Left colon (tissue), 2 donors: ENCODE data around the gene ILDR1. TPM values are rescaled to one million over a fixed set of nuclear protein-coding genes. Genes with fewer than 3 reads are reported as not detected.
"Not testable (repeated sequence)": the region's sequence is repeated elsewhere in the genome, so short reads cannot be mapped to it uniquely, and the experiment has no call there.

Experiments used
- ATAC-seq: fragments of 200-7000 bp; cut with Tn5 transposase; one replicate; pipeline ENCODE4 v1.9.1; 2020; ENCODE audit warnings: mild to moderate bottlenecking, moderate library complexity
- DNase-seq, 2 donors: peaks; one replicate each; pipeline ENCODE4 v3.0.0-alpha.2; 2020
- intact Hi-C, 2 donors: fragments of 100-400 bp; cut with DNase I in 1 of 2; cut with micrococcal nuclease in 1 of 2; formaldehyde crosslinking; loops; one replicate each; pipeline versions ENCODE4 v1.11.2 to v1.14.0; 2022; cut with DNase I, micrococcal nuclease
- total RNA-seq, 2 donors: library from RNA; stranded (reverse); fragmentation: NEBNext Ultra II Directional; extraction: Animal tissue kit (Norgen Biotek cat#: 25700); gene quantifications; one replicate each; pipeline ENCODE4 v1.2.1, GENCODE V29; 2021
- donor health status: DM: no; HTN: no; CAD: no.
- donor health status: DM: yes; HTN: yes; CAD: no.

The ILDR1 gene
- total RNA-seq, 2 donors from 2014 or later: 27.6 to 27.7 TPM

GRCh38 chr3:121970047-121970446 is 52.0 kb downstream of the ILDR1 start:
- ATAC-seq (no peak), DNase-seq (no peak)
- intact Hi-C loops: no loop called here

GRCh38 chr3:121969631-121970030 is 52.4 kb downstream of the ILDR1 start:
- DNase-seq (no peak), ATAC-seq (no peak)
- intact Hi-C loops: no loop called here

- intact Hi-C loops: no loop called here
- DNase-seq: no peak
- no peak for ATAC-seq
Measured at GRCh38 chr3:121963608-121964007, 58.4 kb downstream of the ILDR1 start.

- DNase-seq (no peak), ATAC-seq (no peak)
- intact Hi-C loops: no loop called here
Measured at GRCh38 chr3:121962443-121962842, 59.6 kb downstream of the ILDR1 start.

GRCh38 chr3:121961283-121961682 is 60.8 kb downstream of the ILDR1 start:
- ATAC-seq (no peak), DNase-seq (no peak)
- intact Hi-C loops: no loop called here

- ATAC-seq: no peak
- DNase-seq: no peak
- intact Hi-C loops: no loop called here
Measured at GRCh38 chr3:121958801-121959200, 63.2 kb downstream of the ILDR1 start.

GRCh38 chr3:121957674-121958415 is 64.2 kb downstream of the ILDR1 start:
- intact Hi-C loops: no loop called here
- ATAC-seq: no peak
- no peak for DNase-seq

- no peak for ATAC-seq
Measured at GRCh38 chr3:121956363-121956762, 65.7 kb downstream of the ILDR1 start.

GRCh38 chr3:121951291-121951919 is 70.6 kb downstream of the ILDR1 start:
- ATAC-seq (peak; percentile 98), DNase-seq (no peak)
- intact Hi-C loops: no loop called here

More at GRCh38 chr3:121956363-121956762, 65.7 kb downstream of the ILDR1 start:
- no peak for DNase-seq
- intact Hi-C loops: no loop called here

GRCh38 chr3:121948641-121949040 is 73.4 kb downstream of the ILDR1 start:
- intact Hi-C loops: no loop called here
- DNase-seq: no peak
- ATAC-seq: no peak

- intact Hi-C loops: no loop called here
- DNase-seq (no peak), ATAC-seq (peak; percentile 21)
Measured at GRCh38 chr3:121943431-121943830, 78.6 kb downstream of the ILDR1 start.

- intact Hi-C loops: no loop called here
- ATAC-seq: peak; percentile 81
- peak in 1 of 2 donors; percentile 50 for DNase-seq
Measured at GRCh38 chr3:121942116-121942786, 79.8 kb downstream of the ILDR1 start.

- no peak for DNase-seq
- intact Hi-C loops: no loop called here
- peak; percentile 39 for ATAC-seq
Measured at GRCh38 chr3:121941592-121941991, 80.5 kb downstream of the ILDR1 start.

- intact Hi-C loops: not testable (repeated sequence)
- peak; percentile 45 to 56 for DNase-seq
- ATAC-seq: peak; percentile 35
Measured at GRCh38 chr3:121938141-121938855, 83.7 kb downstream of the ILDR1 start.

Other genes with a start within 250 kb of the ILDR1 start
- gene IQCB1, start 187.2 kb downstream of the ILDR1 start, total RNA-seq: 10 to 100 TPM; 12.4 to 18.1 TPM
- 1 to 10 TPM; 5.2 to 9.7 TPM for gene EAF2, start 187.0 kb downstream of the ILDR1 start, total RNA-seq
- 1 to 10 TPM; 2.5 to 3.1 TPM for gene SLC15A2, start 127.8 kb downstream of the ILDR1 start, total RNA-seq
- 1 to 10 TPM; 1.7 to 6.0 TPM for gene CD86, start 33.1 kb upstream of the ILDR1 start, total RNA-seq
- gene CASR, start 161.4 kb upstream of the ILDR1 start, total RNA-seq: under 1 TPM; 0.31 to 0.55 TPM